K562 (cell line): ENCODE measurements around the gene NKAPL. TPM values are rescaled to one million over a fixed set of nuclear protein-coding genes. Genes with fewer than 3 reads are reported as not detected.
A peak's percentile ranks its signal among the peaks of the same experiment; 100 is the strongest.

Experiments
- ATAC-seq: fragments of 200-7000 bp; cut with Tn5 transposase; 3 replicates; pipeline ENCODE4 v1.9.1; 2020; ENCODE audit warnings: moderate library complexity
- BruUV-seq: library from RNA; stranded (reverse); fragments of 400-500 nt; replicated peaks from 2 replicates; lab custom pipeline; 2021; lab: Mats Ljungman, UMichigan
- CTCF ChIA-PET: fragments of 300-600 bp; formaldehyde crosslinking; extraction: SDS; loops from one replicate; lab custom pipeline; 2021; ENCODE audit warnings: low intra/inter-chr PET ratio; lab: Yijun Ruan, JAX
- POLR2A ChIA-PET: fragments of 300-600, 350-650 bp; sonication (Branson Sonifier 250); formaldehyde crosslinking; extraction: SDS; loops from one replicate; lab custom pipeline; 2021; ENCODE audit warnings: antibody characterized with exemption, inconsistent platforms; lab: Yijun Ruan, JAX
- DNase-seq, 4 experiments: peaks; one replicate each; pipeline versions ENCODE4 v3.0.0 to v3.0.0-alpha.2; 2011 to 2018; ENCODE audit warnings: low spot score in 3 of 4, mixed read lengths in 3 of 4; ENCODE audit errors: extremely low read depth in 1 of 4
- FAIRE-seq: peaks from 2 replicates; lab custom pipeline; 2011; peaks lifted over from hg19 to GRCh38; lab: Jason Lieb, UNC
- H2AFZ ChIP-seq: 2 replicates; pipeline ENCODE4 v1.6.0; 2011; ENCODE audit warnings: low read depth, low read length, control low read depth, inconsistent platforms
- H3K27ac ChIP-seq: fragments of 200-600 bp; 3 replicates; pipeline ENCODE4 v1.8.0; 2011; ENCODE audit warnings: low read depth, mild to moderate bottlenecking, control low read depth, inconsistent platforms, low read length, moderate library complexity, mixed read lengths; ENCODE audit errors: extremely low read depth
- H3K27me3 ChIP-seq, 2 experiments: fragments of 300-600 bp in 1 of 2; 2 replicates in 1 of 2; 3 replicates in 1 of 2; pipeline versions ENCODE4 v1.6.0 to v1.8.0; 2011; ENCODE audit warnings: inconsistent platforms in 2 of 2, low read length in 2 of 2, mild to moderate bottlenecking in 1 of 2, mixed read lengths in 1 of 2, moderate library complexity in 1 of 2; ENCODE audit not compliant: control insufficient read depth in 2 of 2, insufficient read depth in 2 of 2
- H3K36me3 ChIP-seq: fragments of 300-600 bp; 3 replicates; pipeline ENCODE4 v1.8.0; 2011; ENCODE audit warnings: mild to moderate bottlenecking, low read length, inconsistent platforms; ENCODE audit not compliant: control insufficient read depth, insufficient read depth
- H3K4me1 ChIP-seq, 2 experiments: fragments of 200-600 bp in 1 of 2; replicated peaks in 1 of 2; 2 replicates in 1 of 2; 3 replicates in 1 of 2; pipeline versions ENCODE4 v1.5.1 to v1.8.0; 2011; ENCODE audit warnings: inconsistent platforms in 2 of 2, low read length in 2 of 2, mild to moderate bottlenecking in 1 of 2, mixed read lengths in 1 of 2, moderate library complexity in 1 of 2; ENCODE audit not compliant: control insufficient read depth in 2 of 2, insufficient read depth in 2 of 2
- H3K4me2 ChIP-seq: 2 replicates; pipeline ENCODE4 v1.6.1; 2011; ENCODE audit warnings: low read length, control low read depth, inconsistent platforms, mixed read lengths; ENCODE audit not compliant: insufficient read depth
- H3K4me3 ChIP-seq: fragments of 200-600 bp; sonication (generic), shearing (Covaris generic); 2 replicates; pipeline ENCODE4 v1.5.1; 2016; ENCODE audit warnings: control low read depth, inconsistent platforms
- H3K79me2 ChIP-seq: fragments of 200-600 bp; 3 replicates; pipeline ENCODE4 v1.8.0; 2011; ENCODE audit warnings: low read length, inconsistent platforms; ENCODE audit not compliant: control insufficient read depth, insufficient read depth
- H3K9ac ChIP-seq, 2 experiments: 2 replicates each; pipeline versions ENCODE4 v1.6.0 to v1.6.1; 2011; ENCODE audit warnings: low read depth in 2 of 2, low read length in 2 of 2, control low read depth in 1 of 2, inconsistent platforms in 1 of 2, mild to moderate bottlenecking in 1 of 2, mixed read lengths in 1 of 2; ENCODE audit not compliant: insufficient read depth in 1 of 2
- H3K9me1 ChIP-seq: one replicate; pipeline ENCODE4 v1.6.0; 2011; ENCODE audit warnings: inconsistent platforms, mild to moderate bottlenecking, low read length, moderate library complexity; ENCODE audit not compliant: control insufficient read depth, insufficient read depth
- H3K9me3 ChIP-seq: replicated peaks from 2 replicates; pipeline ENCODE4 v1.5.1; 2011; ENCODE audit warnings: low read depth, low read length, inconsistent platforms; ENCODE audit not compliant: control insufficient read depth, insufficient read depth
- H4K20me1 ChIP-seq: replicated peaks from 2 replicates; pipeline ENCODE4 v1.6.1; 2011; ENCODE audit warnings: low read length, inconsistent platforms, mixed read lengths; ENCODE audit not compliant: control insufficient read depth, insufficient read depth
- ATF7 ChIP-seq: fragments of 450-650 bp; IDR thresholded peaks from 2 replicates; pipeline ENCODE4 v1.7.1; 2014; ENCODE audit warnings: mild to moderate bottlenecking, moderate library complexity
- BCOR ChIP-seq: fragments of 450-650 bp; IDR thresholded peaks from 2 replicates; pipeline ENCODE4 v1.6.1; 2016
- CREB5 ChIP-seq: fragments of 250-450 bp; sonication (Bioruptor Pico); IDR thresholded peaks from 2 replicates; pipeline ENCODE4 v1.5.0; 2020; ENCODE audit warnings: mild to moderate bottlenecking
- GABPA ChIP-seq: fragments of 200-800 bp; sonication (Bioruptor generic); conservative IDR thresholded peaks from 2 replicates; pipeline ENCODE4 v1.6.1; 2016; ENCODE audit warnings: low read depth, missing genetic modification characterization, missing compliant biosample characterization
- MTA2 ChIP-seq: fragments of 450-650 bp; IDR thresholded peaks from 2 replicates; pipeline ENCODE4 v1.6.1; 2016; ENCODE audit warnings: low read depth
- NFYB ChIP-seq: IDR thresholded peaks from 2 replicates; pipeline ENCODE4 v1.6.1; 2011; ENCODE audit warnings: mild to moderate bottlenecking, moderate library complexity; ENCODE audit not compliant: insufficient read length; ENCODE audit errors: extremely low read depth
- RFX7 ChIP-seq: fragments of 250-450 bp; sonication (Bioruptor Pico); IDR thresholded peaks from 2 replicates; pipeline ENCODE4 v1.5.1; 2021; ENCODE audit warnings: mild to moderate bottlenecking
- SNIP1 ChIP-seq: fragments of 450-650 bp; IDR thresholded peaks from 2 replicates; pipeline ENCODE4 v1.7.1; 2017; ENCODE audit warnings: low read depth, mild to moderate bottlenecking
- SPI1 ChIP-seq: IDR thresholded peaks from 2 replicates; pipeline ENCODE4 v1.6.1; 2011; ENCODE audit warnings: low read depth, low read length, control low read depth, borderline replicate concordance
- TAF15 ChIP-seq: fragments of 200-400 bp; formaldehyde crosslinking; IDR thresholded peaks from 2 replicates; pipeline ENCODE4 v1.6.1; 2017; ENCODE audit warnings: mild to moderate bottlenecking, low read depth, low read length, moderate library complexity
- ZFP30 ChIP-seq: fragments of 250-450 bp; sonication (Bioruptor Pico); IDR thresholded peaks from 2 replicates; pipeline ENCODE4 v1.8.0; 2022; ENCODE audit warnings: moderate library complexity, mild to moderate bottlenecking, inconsistent platforms, borderline replicate concordance
- ZKSCAN8 ChIP-seq: fragments of 200-800 bp; sonication (Bioruptor generic); IDR thresholded peaks from 2 replicates; pipeline ENCODE4 v1.6.1; 2016; ENCODE audit warnings: missing genetic modification characterization, missing compliant biosample characterization
- ZNF592 ChIP-seq: fragments of 450-650 bp; IDR thresholded peaks from 2 replicates; pipeline ENCODE4 v1.6.1; 2017; ENCODE audit warnings: antibody characterized with exemption, mild to moderate bottlenecking
- ZNF785 ChIP-seq: fragments of 250-450 bp; sonication (Bioruptor Pico); IDR thresholded peaks from 2 replicates; pipeline ENCODE4 v1.4.0; 2020; ENCODE audit warnings: mild to moderate bottlenecking
- WGBS: fragments of 100-300 bp; shearing (Covaris generic); methylation state at CpG from one replicate; pipeline ENCODE4 v1.1.6; 2016; ENCODE audit warnings: low coverage, mixed read lengths; ENCODE audit not compliant: insufficient coverage; ENCODE audit errors: missing lambda C conversion rate; 5-methylcytosine and 5-hydroxymethylcytosine counted together
- in situ Hi-C: fragments of 300-500 bp; cut with MboI; formaldehyde crosslinking; loops from 4 replicates; pipeline ENCODE4 v1.15.0; 2018; ENCODE audit warnings: inconsistent platforms, mixed read lengths
- intact Hi-C: fragments of 100-400 bp; cut with micrococcal nuclease; formaldehyde crosslinking; loops from 2 replicates; pipeline ENCODE4 v1.14.2; 2022
- polyA plus RNA-seq, 8 experiments: library from polyadenylated mRNA; depleted of rRNA in 4 of 8; stranded (reverse) in 5 of 8; unstranded in 3 of 8; fragments of >200 nt; fragmentation: Nextera tagmentation in 2 of 8; fragmentation: Illumina TruSeq in 1 of 8; extraction: Ambion mirVana in 2 of 8; extraction: Trizol in 1 of 8; gene quantifications; 2 replicates each; pipeline versions ENCODE4 v1.2.1 to v1.2.3, GENCODE V29; 2011 to 2014; ENCODE audit warnings: inconsistent platforms in 1 of 8, missing spikeins in 1 of 8
- total RNA-seq, 7 experiments: library from RNA; depleted of rRNA in 6 of 7; stranded (reverse); fragments of >200 nt in 6 of 7; fragmentation: Illumina TruSeq in 2 of 7; extraction: Trizol in 2 of 7; gene quantifications; 2 replicates each; pipeline versions ENCODE4 v1.2.1 to v1.2.3, GENCODE V29; 2011 to 2021; ENCODE audit warnings: low replicate concordance in 1 of 7

Gene NKAPL
- total and polyA plus RNA-seq, 9 of the 15 experiments (the other 6 are each of a cell fraction or from before 2014, with no cell fraction given): not detected

DNA sequence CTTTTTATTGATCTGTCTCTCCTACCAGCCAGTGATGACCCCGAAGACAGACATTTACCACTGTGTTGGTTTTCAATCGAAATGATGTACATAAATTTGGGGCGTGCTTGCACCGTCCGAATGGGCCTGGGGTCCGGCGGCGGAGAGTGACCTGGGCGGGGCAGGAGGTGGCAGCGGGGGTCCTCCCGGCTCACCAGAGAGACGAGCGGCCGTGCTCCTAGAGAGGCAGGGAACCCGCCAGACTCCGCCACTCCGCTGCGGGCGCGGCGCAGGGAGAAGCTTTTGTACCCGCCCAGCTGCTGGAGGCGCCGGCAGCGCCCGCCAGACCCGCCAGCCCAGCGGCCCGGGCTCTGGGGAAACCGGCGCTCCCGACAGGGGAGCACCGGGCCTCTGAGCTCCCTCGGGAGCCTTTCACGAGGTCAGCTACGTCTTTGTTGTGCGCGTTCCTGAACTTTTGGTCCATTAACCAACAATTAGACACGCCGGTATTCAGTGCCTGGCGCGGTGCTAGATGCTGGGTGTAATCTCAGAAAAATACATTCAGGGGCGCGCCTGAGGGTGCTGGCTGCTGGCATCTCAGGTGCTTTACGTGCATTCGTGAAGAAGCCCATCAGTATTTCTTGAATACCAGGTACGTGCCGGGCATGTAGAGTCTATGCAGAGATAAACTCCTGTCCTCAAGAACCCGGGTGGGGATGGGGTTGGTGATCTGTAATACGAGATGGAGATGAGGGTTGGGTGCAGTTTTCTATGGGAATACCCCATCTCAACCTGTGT is 22.4 kb downstream of the NKAPL start, which contains the start of gene PGBD1:
TSS of gene PGBD1 (plus strand) at position 285 of the 777 bp plus-strand sequence. CDS start 2,242 bp downstream, outside the sequence.
- no TSS peak for BruUV-seq
- no peaks in the 10 kb centered on the region for H3K9me1 ChIP-seq
- H3K4me2 ChIP-seq: peak within 1 kb of the TSS; percentile 85
- H2AFZ ChIP-seq: peak within 1 kb of the TSS; percentile 87
- ATAC-seq (peak; percentile 97), FAIRE-seq (peak; percentile 11), DNase-seq (peak; percentile 76 to 92 (median 86))
- peaks cover 4 to 7% of the 10 kb centered on the region in 2 experiments; a peak in 2 of 5 replicates for H3K4me1 ChIP-seq
- CTCF ChIA-PET: no interaction called here
- POLR2A ChIA-PET: interaction anchor here (0.6 to 5.4 kb wide), 15 partner anchors 11 to 143 kb away, joined by 3 to 61 read pairs (median 4); partner anchors contain the start of genes ZKSCAN4, ZKSCAN8 and ZSCAN26
- H3K4me3 ChIP-seq: peak within 1 kb of the TSS; percentile 73
- H4K20me1 ChIP-seq: no peaks in the 10 kb centered on the region
- intact Hi-C loops (loop anchor here (5.0 kb wide), 2 partner anchors 54 to 56 kb away; partner anchors contain the start of genes ZSCAN31 and ZSCAN9), in situ Hi-C loops (no loop called here)
- H3K9ac ChIP-seq: peak within 1 kb of the TSS; percentile 81 to 93
- peaks cover 16% of the 10 kb centered on the region for H3K79me2 ChIP-seq
- H3K9me3 ChIP-seq: peaks cover 6% of the 10 kb centered on the region; the same call in 1 of the 2 replicates
- H3K27ac ChIP-seq: peak within 1 kb of the TSS; percentile 48
- no peaks in the 10 kb centered on the region for H3K27me3 ChIP-seq
- peaks cover 39% of the 10 kb centered on the region for H3K36me3 ChIP-seq
- under 1% methylated on average over 50 of the region's 50 CpGs for WGBS
- TF ChIP-seq MTA2: no peak
- peak; percentile 65 for TF ChIP-seq ATF7
- TF ChIP-seq ZFP30 (CRISPR knock-in tag): no peak
- TF ChIP-seq SPI1: no peak
- no peak for TF ChIP-seq ZNF592
- TF ChIP-seq NFYB: no peak
- TF ChIP-seq ZNF785 (CRISPR knock-in tag): no peak
- TF ChIP-seq CREB5: no peak
- peak; percentile 78; the same call in 1 of the 2 replicates for TF ChIP-seq SNIP1
- peak; percentile 16; the same call in 1 of the 2 replicates for TF ChIP-seq BCOR
- no peak for TF ChIP-seq RFX7 (CRISPR knock-in tag)
- no peak for TF ChIP-seq ZKSCAN8 (CRISPR knock-in tag)
- peak; percentile 67; the same call in 1 of the 2 replicates for TF ChIP-seq GABPA
- no peak for TF ChIP-seq TAF15
